Measurements from ENCODE around the gene PDE8A.

The PDE8A gene, protein sequence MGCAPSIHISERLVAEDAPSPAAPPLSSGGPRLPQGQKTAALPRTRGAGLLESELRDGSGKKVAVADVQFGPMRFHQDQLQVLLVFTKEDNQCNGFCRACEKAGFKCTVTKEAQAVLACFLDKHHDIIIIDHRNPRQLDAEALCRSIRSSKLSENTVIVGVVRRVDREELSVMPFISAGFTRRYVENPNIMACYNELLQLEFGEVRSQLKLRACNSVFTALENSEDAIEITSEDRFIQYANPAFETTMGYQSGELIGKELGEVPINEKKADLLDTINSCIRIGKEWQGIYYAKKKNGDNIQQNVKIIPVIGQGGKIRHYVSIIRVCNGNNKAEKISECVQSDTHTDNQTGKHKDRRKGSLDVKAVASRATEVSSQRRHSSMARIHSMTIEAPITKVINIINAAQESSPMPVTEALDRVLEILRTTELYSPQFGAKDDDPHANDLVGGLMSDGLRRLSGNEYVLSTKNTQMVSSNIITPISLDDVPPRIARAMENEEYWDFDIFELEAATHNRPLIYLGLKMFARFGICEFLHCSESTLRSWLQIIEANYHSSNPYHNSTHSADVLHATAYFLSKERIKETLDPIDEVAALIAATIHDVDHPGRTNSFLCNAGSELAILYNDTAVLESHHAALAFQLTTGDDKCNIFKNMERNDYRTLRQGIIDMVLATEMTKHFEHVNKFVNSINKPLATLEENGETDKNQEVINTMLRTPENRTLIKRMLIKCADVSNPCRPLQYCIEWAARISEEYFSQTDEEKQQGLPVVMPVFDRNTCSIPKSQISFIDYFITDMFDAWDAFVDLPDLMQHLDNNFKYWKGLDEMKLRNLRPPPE

DNA sequence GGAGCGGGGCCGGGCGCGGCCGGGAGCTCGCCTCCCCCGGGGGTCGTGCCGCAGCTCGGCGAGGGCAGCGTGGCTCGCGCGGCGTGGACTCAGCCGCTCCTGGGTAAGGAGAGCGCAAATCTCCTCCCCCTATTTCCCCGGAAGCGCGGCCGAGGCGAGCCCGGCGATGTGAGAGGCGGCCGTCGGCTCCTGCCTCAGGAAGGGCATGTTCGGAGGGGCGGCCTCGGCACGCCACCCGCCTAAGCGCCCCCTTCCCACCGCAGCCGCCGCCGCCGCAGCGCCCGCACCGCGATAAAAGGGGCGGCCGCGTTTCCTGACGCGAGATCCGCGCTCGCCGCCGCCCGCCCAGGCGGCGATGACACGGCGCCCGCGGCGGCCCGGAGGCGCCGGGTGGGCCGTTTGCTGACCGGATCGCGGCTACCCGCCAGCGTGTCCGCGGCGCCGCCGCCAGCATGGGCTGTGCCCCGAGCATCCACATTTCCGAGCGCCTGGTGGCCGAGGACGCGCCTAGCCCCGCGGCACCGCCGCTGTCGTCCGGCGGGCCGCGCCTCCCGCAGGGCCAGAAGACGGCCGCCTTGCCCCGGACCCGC is at the start of gene PDE8A:
Gene PDE8A, plus strand, starts transcription at position 146 of the 590 bp plus-strand sequence. Its CDS starts 307 bp downstream, at position 453.
- peak; percentile 28 for DNase-seq (ENCODE audit: low read depth)

DNA sequence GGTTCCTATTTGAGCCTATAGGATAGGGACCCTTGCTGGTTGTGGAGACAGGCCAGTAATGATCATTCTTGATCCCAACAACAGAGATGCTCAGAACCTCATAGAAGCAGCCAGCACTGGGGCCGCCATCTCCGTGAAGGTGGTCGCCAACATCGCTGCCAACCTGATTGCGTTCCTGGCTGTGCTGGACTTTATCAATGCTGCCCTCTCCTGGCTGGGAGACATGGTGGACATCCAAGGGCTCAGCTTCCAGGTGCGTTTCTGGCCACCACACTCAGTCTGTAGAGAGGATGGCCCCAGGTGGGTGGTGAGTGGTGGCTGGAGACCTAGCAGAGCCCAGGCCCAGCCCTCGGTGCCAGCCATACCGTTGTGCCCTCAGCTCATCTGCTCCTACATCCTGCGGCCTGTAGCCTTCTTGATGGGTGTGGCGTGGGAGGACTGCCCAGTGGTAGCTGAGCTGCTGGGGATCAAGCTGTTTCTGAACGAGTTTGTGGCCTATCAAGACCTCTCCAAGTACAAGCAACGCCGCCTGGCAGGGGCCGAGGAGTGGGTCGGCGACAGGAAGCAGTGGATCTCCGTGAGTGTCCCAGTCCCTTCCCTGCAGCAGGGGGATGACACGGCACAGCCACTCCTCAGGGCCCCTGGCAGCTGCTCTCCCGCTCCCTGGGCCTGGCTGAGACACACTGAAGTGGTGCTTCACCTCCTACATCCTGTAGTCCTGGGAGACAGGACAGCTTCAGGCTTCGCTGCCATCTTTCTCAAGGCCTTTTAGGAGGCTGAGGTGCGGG is 46.5 kb upstream of the PDE8A start:
- DNase-seq (ENCODE audit: low read depth), result no peak

DNA sequence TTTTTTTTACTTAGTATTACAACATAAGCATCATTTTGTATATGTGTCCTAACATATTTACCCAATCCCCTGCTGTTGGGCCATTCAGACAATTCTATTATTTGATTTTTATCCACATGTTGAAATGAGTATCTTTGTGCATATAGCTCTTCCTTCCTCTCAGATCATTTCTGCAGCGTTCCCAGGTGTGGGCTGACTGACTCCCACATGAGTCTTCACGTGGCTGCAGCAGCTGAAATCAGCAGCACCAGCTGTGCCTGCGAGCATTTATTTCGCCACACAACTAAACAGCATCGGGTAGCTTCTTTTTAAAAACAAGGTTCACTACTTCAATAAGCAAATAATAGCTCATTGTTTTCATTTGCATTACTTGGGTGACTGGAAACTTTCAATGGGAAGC is 44.5 kb upstream of the PDE8A start:
- DNase-seq (ENCODE audit: low read depth), result no peak

DNA sequence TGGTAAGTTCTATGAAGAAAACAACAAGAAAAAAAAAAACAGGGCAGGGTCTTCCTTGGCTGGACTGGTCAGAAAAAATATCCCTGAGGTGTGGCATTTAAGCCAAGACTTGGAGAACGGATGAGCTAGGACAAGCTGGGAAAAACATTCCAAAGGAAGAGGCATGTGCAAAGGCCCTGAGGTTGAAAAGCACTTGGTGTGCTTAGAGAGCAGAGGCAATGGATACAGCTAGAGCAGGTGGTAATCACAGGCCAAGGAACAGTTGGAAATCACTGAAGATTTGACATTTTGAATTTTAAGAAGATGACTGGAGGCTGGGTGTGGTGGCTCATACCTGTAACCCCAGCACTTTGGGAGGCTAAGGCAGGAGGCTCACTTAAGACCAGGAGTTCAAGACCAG is 42.9 kb upstream of the PDE8A start:
- DNase-seq (ENCODE audit: low read depth), result no peak

DNA sequence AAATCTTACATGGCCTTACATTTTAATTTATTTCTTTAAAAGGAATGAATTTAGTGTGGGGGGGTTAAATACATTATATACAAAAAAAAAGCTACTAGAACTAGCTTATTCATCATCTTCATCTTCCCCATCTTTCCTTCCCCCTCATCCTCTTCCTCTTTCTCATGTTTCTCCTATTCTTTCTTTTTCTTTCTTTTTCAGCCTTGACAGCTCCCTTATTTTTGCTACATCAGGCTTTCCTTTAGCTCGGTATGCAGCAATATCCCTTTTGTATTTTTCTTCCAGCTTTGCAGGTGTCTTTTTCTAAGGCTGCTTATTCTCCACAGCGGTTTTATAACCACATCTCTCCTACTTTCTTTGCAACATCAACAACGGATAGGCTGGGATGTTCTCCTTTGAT is 41.3 kb upstream of the PDE8A start:
- DNase-seq (ENCODE audit: low read depth), result no peak

DNA sequence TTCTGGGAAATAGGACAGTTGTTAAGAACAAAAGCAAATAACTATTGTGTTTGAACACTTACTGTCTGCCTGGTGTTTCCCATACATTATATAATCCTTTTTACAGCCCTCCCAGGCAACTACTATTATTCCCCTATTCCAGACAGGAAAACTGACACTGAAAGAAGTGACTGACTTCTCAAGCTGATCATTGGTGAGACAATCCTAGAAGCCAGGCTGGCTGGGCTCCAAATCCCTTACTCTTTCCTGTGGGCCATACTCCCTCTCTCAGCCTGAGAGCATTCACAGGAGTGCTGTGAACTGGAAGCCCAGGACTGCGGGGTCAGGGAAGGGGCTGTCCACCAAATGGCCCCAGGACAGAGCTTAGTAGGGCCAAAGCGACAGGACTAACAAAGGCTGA is 39.2 kb upstream of the PDE8A start:
- no peak for DNase-seq (ENCODE audit: low read depth)

DNA sequence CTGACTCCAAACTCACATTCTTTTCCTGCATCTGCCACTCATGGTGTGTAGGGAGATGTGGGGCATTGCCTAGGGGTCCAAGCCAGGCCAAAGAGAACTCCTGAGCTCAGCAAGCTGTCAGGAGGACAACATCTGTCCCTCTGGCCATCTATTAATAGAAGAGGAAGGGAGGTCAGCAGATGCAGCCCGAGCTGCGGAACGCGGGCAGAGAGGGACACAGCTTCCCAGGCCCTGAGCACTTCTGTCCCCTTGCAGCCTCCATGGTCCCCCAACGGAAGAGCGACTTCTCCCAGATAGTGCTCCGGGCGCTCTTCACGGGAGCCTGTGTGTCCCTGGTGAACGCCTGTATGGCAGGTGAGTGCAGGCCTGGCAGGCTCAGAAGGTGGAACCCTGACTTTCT is 37.3 kb upstream of the PDE8A start:
- no peak for DNase-seq (ENCODE audit: low read depth)

DNA sequence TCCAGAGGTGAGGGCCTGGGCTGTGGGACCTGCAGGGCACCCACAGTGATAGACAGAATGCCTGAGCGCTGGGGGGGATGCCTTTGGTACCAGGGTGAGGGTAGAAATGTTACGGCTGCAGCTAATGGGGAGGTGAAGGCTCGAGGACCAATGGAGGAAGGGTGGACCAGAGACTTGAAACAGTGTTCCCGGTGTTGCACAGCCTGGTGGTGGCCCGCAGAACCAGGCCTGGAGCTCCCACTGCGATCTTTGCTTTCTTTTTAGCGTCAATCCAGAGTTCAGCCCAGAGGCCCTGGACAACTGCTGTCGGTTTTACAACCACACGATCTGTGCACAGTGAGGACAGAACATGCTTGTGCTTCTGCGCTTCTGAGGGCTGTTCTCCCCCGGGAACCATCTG is 36.8 kb upstream of the PDE8A start:
- no peak for DNase-seq (ENCODE audit: low read depth)

DNA sequence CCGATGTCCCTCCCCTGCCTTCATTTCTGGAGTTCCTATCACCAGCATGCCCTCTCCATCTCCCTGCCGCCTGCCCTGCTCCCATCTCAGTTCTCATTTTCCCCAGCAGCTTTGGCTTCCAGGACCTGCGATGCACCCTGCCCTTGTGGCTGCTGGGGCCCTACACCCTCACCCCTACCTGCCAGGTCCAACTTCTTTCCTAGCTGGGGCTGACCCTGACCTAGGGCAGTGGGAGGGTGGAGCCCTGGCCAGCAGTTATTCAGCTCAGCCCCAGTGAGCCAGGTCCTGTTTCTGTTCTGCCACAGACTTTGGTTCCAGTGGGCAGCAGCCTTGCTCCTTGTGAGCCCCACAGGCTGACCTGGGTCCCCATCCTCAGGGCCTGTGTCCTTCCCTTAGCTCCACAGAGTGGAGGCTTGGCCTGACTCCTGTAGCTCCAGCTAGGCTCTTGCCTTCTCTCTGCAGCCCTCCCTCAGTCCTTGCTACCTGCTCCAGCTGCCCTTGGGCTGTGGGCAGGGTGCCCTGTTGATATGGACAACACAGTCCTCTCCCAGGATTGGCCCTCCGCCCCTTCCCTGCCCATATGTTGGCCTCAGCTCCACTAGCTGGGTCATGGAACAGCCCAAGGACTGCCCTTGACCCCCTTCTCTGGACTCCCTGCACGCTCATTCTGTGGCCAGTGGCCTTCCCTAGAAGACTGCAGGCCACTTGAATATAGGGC is 34.7 kb upstream of the PDE8A start:
- DNase-seq (ENCODE audit: low read depth), result no peak

DNA sequence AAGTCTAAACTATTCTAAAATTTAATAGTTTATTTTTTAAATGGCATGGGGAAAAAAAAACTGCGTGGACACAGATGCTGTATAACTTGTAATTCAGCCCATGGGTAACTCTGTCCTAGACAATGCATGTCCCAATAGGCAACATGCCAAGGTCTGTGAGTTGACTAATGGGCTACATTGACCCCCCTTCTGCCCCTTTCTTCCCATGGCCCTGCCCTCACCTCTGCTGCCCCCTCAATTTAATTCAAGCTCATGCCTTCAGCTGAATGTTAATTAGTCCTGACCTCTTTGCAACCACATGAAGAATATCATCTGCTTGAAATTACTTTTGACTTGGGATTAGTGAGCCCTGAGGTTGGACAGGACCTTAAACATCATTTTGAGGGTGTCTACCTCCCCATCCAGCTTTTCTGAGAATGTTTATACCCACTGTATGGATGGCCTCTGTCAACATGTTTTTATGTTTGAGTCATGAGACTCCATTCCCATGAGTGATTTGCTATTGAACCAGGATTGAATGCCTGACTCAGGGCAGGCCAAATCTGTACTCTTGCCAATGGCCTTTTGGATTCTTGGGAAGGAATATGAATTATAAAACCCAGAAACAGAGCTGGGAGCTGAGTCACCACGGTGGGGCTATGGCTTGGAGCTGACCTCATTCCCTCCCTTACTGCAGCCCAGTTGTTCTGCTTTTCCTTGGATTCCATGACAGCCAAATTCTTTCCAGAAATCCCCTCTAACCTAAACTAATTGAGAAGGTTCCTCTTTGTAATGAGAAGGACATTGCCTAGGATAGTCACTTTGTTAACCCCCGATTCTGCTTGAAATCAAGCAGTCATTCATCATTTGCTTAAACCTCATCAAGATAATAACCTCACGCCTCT is 33.5 kb upstream of the PDE8A start:
- DNase-seq (ENCODE audit: low read depth), result no peak

DNA sequence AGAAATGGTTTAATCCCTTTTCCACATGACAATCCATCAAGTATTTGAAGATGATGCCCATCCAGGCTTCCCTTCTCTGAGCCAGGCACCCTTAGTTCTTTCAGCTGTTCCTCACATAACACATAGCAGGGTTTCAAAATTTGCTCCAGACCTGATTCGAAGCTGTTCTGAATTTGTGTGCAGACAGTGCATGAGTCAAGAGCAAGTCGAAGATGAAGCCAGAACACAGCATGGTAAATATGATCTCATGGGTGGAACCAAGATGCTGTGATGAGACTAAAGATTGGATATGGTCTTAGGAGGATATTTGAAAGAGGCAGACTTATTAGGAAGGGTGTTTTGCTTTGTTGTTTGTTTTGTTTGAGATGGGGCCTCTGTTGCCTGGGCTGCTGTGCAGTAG is 32.6 kb upstream of the PDE8A start:
- no peak for DNase-seq (ENCODE audit: low read depth)

DNA sequence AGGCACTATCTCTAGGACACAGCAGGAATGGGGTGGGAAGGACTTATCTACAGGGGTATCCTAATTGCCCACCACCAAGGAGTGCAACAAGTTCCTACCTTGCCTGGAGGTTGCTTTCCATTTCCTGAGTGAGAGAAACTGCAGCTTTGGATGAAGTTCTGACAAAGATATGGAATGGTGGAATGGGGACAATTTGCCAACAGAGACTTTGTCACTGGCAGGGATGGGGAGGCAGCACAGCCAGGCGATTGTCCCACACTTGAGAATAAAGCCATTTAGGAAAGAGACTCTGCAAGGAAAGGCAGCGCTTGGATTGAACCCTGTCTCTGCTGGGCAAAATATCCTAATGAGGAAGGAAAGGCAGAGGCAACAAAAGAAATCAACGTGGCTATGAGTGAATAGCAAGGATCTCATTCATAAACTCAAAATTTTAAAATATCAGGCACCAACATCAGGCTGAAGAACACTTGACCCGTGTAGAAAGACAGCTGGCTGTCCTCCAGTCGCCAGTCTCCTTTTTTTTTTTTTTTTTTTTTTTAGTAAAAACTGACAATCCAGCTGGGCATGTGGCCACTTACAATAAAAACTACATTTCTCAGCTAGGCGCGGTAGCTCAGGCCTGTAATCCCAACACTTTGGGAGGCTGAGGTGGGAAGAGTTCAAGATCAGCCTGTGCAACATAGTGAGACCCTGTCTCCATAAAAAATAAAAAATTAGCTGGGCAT is 31.6 kb upstream of the PDE8A start:
- no peak for DNase-seq (ENCODE audit: low read depth)

DNA sequence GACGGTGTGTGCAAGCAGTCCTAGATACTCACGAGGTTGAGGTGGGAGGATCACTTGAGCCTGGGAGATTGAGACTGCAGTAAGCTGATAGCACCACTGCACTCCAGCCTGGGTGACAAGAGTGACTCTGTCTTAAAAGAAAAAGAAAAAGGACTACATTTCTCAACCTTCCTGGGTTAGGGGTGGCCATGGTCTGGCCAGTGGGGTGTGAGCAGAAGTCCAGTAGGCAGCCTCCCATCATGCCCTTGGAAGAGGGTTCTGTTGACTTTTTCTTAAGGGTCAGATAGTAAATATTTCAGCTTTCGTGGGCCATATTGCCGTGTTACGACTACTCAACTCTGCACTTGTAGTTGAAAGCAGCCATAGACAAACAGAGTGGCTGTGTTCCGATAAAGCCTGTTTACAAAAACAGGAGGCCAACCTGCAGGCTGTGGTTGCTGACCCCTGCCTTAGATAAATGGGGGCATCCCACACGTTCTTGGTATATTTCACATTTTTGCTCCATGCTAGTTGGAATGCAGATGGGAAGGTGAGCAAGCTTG is 31.0 kb upstream of the PDE8A start:
- no peak for DNase-seq (ENCODE audit: low read depth)

DNA sequence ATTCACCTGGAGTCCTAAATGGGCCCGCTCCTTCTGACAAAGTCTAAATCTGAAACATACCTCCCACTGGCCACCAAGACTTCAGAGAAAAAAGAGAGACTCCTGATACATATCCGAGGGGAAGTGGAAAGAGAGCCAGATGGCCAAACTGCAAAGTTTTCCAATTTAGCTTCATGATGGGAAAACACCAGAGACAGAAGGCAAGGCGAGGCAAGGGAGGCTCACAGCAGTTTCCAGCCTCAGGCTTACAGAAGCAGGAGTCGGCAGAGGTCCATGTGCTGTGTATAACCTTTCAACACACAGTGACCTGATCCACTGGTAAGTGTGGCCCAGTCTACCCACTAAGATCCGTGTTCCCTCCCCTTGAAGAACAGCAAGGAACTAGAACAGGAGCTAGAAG is 29.9 kb upstream of the PDE8A start:
- no peak for DNase-seq (ENCODE audit: low read depth)

DNA sequence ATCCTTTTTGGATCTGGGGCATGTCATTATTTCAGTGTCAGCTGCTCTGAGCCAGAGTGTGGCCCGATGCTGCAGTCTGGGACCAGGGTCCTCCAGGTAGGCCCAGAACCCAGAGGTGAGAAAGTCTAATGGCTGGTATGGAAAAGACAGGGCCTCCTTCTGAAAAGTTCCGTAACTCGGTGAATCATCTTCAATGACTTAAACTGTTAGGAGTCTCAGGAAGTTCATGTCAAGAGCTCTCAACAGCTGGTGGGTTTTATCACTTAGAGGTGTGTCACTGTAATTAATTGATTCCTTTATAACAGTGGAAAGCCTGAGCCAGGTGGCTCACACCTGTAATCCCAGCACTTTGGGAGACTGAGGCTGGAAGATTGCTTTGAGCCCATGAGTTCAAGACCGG is 28.5 kb upstream of the PDE8A start:
- DNase-seq (ENCODE audit: low read depth), result no peak

DNA sequence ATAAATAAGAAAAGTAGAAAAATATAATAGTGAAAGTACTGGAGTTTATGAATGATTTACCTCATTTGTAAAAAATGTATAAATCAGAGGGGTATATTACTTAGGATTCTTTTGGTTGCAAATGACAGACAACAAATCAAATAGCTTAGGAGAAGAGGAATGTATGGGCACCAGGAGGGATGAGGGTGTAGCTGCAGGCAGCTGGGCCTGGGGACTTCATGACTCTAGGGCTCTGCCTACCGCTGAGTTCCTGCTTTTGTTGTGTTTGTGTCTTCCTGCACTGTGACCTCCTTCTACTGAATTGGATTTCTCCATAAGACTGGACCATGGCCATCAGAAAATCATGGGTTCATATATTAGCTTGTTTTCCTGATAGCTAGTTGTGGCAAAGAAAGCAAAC is 27.9 kb upstream of the PDE8A start:
- DNase-seq (ENCODE audit: low read depth), result no peak

DNA sequence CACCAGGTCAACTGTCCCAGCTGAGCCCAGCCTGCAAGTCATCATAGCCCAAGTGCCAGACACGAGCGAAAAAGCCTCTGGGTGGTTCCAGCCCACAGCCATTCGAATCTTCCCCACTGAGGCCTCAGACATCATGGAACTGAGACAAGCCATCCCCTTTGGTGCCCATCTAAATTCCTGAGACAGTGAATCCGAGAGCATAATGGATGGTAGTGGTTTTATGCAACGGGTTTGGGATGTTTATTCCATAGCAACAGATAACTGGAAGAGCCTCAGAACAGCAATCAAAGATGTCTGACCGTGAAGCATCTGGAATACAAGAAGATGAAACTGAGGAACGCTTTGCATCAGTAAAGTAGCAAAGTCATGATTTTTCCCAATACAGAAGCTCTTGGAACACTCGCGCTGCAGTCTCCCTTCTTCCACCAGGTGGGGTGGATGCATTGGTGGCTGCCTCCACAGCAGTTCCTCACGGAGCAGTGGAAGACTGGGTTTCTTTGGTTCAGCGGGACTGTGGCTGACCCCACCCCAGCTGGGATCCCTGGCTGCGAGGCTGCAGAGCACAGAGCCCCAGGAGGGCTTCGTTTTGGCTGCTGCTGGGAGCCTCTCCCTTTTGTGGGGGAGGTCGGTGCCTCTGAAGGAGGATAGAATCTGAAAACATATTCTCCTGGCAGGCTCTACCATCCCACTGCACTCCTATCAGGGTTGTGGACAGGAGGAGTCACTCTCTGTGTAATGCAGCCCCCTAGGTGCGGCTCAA is 26.4 kb upstream of the PDE8A start:
- DNase-seq (ENCODE audit: low read depth), result peak; percentile 3

DNA sequence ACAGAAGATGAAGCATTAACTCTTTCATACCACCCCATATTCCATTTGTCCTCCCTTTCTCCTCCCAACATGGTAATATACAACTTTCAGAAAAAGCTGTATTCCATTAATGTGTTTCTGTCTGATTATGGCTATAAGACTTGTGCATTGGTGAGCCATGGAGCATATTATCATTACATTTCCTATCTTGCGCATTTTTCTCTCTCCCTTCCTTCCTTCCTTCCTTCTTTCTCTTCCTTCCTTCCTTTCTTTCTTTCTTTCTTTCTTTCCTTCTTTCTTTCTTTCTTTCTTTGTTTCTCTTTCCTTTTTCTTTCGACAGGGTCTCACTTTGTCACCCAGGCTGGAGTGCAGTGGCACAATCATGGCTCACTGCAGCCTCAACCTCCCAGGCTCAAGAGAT is 25.5 kb upstream of the PDE8A start:
- DNase-seq (ENCODE audit: low read depth), result no peak
